GM19023 (cell line): ENCODE results near the gene SLC1A3.
A peak's percentile ranks its signal among the peaks of the same experiment; 100 is the strongest.

Experiments used
- ATAC-seq: cut with Tn5 transposase; IDR thresholded peaks from one replicate; pipeline ENCODE4 v1.9.1; 2021; ENCODE audit warnings: mild to moderate bottlenecking, moderate library complexity; ENCODE audit not compliant: unreplicated experiment

SLC1A3 gene

DNA sequence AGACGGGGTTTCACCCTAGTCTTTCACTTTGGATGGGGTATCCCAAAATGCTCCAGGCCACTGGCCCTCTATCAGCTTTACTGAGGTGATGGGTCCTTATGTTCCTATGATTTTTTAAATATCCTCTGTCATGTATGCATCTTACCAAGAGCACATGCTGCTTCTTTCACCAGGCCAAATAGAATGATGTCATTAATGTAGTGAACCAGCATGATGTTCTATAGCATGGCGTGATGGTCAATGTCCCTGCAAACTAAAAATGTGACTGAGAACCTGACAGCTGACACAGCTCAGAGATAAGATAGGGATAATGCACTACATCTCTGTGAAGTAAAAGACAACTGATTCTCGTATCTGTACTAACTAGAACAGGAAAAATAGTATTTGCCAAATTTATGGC, 103.6 kb downstream of the SLC1A3 start:
- ATAC-seq: no peak

GRCh38 chr5:36712706-36713105, 106.3 kb downstream of the SLC1A3 start:
- no peak for ATAC-seq

DNA sequence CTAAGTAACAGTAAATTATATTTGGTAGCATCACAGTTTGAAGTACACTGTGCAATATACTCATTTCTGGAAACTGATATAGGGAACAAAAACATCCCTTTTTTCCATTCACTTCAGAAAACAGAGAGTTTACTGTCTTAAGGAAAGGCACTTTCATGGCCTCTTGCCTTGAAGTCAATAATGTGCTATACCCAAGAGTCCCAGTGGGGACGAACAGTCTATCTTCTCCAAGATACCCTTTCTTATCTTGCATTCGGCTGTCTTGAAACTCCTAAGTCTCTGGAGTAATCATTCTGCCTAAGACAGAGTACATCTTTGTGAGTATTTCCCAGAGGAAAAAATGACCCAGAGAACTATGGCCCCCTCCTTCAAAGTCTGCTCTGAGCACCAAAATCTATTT, 107.1 kb downstream of the SLC1A3 start:
- no peak for ATAC-seq

DNA sequence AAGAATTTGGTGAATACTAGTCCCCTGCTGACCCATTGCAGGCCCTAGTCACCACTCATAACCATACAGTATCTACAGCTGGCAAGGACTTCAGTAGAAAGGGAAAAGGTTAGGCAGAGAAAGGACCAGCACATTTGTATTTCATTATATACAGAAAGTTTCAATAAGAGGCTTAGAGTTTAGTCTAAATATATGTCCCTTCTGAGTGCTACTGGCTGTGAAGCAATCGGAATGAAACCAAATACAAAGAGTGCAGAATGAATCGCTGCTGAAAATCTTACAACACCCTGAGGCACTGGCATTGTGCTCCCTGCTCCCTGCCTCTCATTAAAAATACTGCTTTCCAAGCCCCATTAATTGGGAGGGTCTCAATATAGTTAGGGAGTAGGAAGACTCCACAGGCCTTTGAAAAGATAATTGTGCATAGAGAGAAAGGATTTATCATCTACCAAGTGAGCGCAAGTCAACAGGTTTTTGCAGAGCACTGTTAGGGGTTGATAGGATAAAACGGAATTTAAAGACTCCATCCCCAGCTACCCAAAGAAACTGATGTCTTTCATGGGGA, 110.8 kb downstream of the SLC1A3 start:
- ATAC-seq: no peak

DNA sequence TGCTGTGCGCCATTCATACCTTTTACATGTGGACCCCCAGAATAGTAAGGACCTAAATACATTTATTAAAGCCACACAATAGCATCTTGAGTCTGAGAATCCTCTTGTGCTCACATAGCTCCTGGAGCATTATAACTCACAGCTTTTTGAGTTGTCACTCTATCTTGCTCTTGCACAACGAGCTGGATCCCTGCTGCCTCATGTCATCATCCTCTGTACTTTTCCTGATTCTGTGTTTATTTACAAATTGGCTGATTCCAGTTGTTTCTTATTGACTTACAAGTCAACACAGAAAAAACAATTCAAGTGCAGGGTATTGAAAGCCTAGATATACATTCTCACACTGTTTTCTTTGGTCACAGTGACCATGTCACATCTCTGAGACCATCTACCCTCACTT, 112.9 kb downstream of the SLC1A3 start:
- no peak for ATAC-seq

DNA sequence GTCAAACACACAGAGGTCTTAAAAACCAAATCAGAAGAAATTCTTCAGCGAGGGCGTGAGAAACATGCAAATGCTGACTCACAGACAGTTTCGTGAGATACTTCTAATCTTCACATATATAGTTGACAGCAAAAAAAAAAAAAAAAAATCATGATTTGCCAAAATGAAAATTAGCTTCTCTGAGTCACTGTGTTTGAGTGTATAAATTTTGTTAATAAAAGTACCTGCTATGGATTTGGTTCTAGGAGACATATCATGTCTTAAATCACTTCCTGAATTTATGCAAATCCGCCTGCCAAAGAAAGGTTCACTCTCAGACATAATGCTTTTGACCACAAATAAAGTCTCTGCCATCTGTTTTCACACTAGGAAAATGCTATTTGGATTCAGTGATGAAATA, 114.3 kb downstream of the SLC1A3 start:
- ATAC-seq: no peak

- no peak for ATAC-seq
Observed at GRCh38 chr5:36721664-36722235, 115.3 kb downstream of the SLC1A3 start.

DNA sequence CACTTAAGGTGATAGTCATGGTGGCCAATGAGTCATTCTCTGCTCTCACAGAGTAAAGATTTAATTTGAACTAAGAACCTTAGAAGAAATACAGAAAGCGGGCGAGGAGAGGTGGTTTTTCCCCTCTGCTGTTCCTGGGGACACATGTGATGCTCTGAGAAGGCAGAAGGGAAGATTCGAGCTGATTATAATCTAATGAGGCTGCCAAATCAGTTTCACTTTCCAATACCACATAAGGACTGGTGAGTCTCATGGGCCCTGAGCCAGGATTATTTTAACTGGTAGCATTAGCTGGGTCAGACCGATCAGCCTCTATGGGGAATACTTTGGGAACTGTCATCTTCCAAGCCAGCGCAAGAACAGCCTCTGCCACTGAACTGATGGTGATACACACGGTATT, 116.5 kb downstream of the SLC1A3 start:
- ATAC-seq: no peak

GRCh38 chr5:36723912-36724311, 117.5 kb downstream of the SLC1A3 start:
- ATAC-seq: peak; percentile 45

DNA sequence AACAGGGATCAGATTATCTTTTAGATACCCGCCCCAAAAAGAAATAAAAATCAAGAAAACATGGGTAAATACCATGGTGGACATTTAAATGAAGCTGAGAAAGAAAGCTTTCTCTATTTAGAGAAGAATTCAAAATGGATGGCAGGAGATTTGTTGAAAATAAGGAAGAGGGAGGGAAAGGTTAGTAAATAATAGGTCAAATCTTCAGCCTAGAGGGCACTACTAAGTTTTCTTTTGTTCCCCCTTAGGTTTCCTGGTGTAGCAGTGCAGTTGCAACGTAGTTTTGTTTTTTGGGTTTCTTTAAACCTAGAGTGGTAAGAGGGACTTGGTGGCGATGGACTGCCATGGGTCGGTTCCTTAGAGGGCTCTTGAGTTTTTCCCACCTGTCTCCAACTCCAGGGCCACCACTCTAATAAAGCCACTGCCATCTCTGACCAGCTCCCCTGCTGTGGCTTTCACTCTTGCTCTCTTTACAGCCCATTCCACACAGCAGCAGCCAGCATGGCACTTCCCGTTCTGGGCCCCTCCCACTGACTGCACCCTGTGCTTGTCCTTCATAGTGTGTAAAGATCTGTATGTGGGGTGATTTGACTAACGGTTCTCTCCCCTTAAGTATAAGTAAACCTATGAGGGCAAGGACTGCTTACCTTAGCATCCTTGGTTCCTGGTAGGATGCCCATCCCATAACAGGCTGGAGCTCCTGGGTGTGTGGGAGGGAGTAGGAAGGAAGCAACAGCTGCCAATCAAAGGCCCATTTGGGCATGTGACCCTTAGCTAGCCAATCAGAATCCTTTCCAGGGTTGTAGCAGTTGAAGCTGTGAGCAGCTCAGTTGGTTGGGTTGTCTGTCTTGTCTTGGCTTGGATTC, 118.3 kb downstream of the SLC1A3 start:
- peak; percentile 82 for ATAC-seq

GRCh38 chr5:36726317-36726716, 119.9 kb downstream of the SLC1A3 start:
- no peak for ATAC-seq

DNA sequence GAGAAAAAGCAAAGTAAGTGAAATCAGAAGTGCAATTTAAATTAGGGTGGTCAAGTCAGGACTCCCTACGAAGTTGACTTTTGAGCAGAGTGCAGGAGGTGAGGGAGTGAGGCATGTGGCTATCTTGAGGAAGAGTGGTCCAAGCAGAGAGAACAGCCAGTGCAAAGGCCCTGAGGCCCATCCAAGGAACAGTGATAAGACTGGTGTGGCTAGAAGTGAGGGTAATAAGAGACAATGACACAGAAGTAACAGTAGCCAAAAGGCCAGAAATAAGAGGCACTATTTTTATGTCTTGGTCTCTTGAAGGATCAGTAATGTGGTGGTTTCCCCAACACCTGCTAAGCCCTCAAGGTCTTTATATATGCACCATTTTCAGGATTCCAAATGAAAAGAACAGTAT, 120.4 kb downstream of the SLC1A3 start:
- no peak for ATAC-seq

DNA sequence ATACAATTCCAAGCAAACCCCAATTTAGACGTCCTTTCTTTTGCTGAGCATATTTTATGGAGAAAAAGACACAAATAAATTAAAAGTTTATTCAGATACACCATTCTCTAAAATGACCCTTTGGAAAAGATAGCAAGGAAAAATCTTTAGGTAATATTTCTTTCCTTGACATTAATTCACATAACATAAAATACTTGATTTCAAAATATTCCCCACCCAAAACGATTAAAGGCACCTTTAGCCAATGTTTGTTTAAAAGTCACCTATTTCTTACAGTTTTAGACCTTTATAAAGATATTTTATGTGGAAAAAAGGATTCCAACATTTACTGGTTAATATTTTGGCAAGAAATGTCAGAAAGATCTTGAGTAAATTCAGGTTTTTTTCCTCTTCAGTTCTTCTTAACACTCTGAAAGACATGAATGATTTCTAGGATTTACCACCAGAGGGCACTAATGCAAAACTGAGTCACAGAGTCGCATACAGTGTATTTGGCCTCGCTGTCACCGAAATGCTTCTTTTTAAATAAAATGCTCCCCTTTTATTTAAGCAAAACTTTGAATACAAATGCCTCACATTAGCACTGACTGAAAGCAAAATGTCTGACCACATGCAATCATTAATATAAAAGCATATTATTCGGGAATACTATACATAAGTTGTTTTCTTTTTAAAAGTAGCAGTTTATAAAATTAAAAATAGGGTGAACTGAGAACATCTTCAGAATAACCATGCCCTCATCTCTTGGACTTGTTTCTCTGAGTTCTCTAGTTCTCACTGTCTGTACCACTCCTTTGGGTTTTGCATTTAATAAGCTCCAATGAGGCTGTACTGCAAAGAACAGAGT, 122.5 kb downstream of the SLC1A3 start:
- ATAC-seq: no peak

GRCh38 chr5:36730537-36731216, 124.3 kb downstream of the SLC1A3 start:
- ATAC-seq: no peak

GRCh38 chr5:36733183-36733582, 126.8 kb downstream of the SLC1A3 start:
- no peak for ATAC-seq

DNA sequence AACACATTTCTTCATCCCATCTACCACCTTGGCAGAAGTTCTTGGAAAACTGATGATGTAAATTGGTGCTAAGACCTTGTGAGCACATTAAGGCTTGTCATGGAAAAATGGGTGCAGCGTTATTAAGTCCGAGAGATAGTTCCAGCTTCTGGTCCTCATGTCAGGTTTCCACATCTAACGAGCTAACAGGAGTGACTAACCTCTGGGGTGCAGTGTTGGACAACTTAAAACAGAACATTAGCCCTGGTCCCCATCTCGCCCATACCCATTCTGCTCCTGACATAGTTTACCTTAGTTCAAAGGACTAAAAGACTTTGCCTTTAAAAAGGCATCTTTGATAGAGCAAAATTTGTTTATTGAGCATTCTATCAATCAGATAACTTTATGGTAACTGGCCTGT, 128.0 kb downstream of the SLC1A3 start:
- ATAC-seq: no peak

DNA sequence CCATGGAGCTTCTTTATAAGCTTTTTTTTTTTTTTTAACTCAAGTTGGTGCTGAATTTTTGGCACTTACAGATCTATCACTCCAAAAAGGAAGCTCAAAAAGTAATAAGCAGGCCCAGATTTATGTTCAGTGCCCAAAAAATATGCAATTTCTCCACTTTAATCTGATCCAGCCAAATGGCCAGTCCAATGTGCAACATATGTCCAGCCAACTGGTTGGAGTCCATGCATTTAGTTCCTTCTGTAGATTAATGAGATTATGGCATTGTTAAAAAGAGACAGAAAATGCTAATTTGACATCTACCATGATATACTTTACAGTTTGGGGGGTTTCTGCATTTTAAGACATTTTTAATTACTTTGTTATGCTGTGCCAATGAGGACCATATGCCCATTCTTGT, 129.5 kb downstream of the SLC1A3 start:
- ATAC-seq: no peak
